ENCODE measurements around the gene FUT8. TPM values are rescaled to one million over a fixed set of nuclear protein-coding genes. Genes with fewer than 3 reads are reported as not detected.
"Not testable (repeated sequence)": the region's sequence is repeated elsewhere in the genome, so short reads cannot be mapped to it uniquely, and the experiment has no call there.

Gene FUT8
- total RNA-seq, 2 donors from 2014 or later = 13.4 to 14.8 TPM

DNA sequence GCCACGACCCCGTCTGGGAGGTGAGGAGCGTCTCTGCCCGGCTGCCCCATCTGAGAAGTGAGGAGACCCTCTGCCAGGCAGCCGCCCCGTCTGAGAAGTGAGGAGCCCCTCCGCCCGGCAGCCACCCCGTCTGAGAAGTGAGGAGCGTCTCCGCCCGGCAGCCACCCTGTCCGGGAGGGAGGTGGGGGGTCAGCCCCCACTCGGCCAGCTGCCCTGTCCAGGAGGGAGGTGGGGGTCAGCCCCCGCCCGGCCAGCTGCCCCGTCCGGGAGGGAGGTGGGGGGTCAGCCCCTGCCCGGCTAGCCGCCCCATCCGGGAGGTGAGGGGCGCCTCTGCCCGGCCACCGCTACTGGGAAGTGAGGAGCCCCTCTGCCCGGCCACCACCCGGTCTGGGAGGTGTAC, 221.1 kb downstream of the FUT8 start:
- intact Hi-C loops (cut with DNase I); ATAC-seq; DNase-seq: not testable (repeated sequence)

DNA sequence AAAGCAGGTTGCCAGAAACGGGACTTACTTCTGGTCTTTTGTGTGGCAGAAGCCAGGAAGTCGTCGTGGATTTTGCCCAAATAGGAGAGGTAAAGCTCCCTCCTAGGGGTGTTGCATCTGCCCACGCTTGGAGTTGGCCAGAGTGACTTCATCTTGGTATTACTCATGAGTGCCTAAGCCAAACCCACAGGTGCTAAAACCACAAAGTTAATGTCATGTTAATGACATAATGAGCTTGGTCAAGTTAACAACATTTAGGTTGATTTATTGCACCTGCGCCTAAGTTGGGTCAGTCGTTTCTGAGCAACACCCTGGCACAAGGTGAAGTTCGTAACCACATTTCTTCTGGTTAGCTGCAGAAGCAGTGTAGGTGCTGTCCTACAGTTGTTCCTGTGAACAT, 225.2 kb downstream of the FUT8 start:
- no peak for ATAC-seq

DNA sequence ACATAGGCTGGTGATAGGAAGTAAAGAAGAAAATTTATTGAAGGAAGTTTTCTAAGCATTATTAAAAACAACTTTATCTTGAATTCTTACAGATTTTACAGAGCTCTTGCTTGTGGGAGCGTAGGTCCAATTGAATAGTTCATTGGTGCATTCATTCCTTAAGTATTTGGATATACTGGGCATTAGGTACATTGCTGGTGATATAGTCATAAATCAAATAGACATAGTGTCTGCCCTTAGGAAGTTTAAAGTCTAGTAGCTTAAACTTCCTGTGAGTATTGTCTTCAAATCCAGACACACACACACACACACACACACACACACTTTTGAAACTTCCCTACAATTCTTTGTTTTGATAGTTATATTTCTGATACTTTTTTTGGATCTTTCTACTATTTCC, 226.7 kb downstream of the FUT8 start:
- ATAC-seq (no peak), DNase-seq (no peak)
- intact Hi-C loops (cut with DNase I) = no loop called here

More for the DNA sequence above, 225.2 kb downstream of the FUT8 start:
- no peak for DNase-seq
- intact Hi-C loops (cut with DNase I) = no loop called here

DNA sequence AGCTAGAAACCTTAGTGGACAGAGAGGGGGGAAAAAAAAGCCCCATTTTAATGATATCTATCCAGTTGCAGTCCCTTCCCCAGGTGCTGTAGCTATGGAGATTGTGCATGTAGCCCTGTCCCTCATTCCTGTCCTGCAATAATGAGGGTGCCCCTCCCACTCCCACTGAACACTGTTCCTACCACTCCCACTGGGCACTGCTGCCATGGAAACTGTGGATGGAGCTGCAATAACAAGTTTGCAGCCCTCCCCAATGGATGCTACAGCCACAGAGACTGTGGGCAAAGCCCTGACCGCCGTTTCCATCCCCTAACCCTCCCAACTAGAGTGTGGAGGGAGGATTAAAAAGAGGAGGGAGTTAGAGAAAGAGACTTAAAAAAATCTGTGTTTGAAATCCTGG, 238.3 kb downstream of the FUT8 start:
- DNase-seq = no peak
- intact Hi-C loops (cut with DNase I) = no loop called here
- ATAC-seq = no peak

DNA sequence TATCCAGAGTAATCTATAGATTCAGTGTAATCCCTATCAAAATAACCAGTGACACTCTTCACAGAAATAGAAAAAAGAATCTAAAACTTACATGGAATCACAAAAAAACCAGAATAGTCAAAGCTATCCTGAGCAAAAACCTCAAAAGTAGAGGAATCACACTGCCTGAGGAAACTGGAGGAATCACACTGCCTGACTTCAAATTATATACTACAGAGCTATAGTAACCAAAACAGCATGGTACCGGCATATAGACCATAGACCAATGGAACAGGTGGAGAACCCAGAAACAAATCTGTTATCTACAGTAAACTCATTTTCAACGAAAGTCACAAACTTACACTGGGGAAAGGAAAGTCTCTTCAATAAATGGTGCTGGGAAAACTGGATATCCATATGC, 244.0 kb downstream of the FUT8 start:
- DNase-seq (no peak), ATAC-seq (no peak)
- intact Hi-C loops (cut with DNase I) = no loop called here

DNA sequence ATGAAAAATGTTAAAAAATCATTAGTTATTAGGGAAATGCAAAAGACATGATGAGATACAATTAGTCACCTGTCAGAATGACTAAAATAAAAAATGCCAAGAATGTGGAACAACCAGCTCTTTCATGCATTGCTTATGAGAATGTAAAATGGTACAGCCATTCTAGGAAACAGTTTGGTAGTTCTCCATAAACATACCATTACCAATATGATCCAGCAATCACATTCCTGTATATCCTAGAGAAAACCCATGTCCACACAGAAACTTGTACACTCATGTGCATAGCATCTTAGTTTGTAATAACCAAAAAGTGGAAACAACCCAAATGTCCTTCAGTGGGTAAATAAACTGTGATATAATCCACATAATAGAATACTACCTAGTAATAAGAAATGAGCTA, 245.7 kb downstream of the FUT8 start:
- intact Hi-C loops (cut with DNase I) = no loop called here
- DNase-seq (no peak), ATAC-seq (no peak)

DNA sequence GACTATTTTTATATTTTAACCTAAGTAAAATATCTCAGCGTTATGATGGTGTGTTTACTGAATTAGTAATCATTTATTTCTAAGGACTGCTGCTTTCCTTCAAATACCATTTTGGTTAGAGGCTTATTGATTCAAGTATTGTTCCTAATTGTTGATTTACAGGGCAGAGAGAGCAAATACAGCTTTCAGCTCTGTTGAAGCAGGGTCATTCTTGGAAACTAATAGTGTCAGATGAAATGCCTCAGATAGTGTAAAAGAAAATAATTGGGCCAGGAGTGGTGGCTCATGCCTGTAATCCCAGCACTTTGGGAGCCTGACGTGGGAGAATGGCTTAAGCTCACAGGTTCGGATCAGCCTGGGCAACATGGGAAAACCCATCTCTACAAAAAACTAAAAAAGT, 249.3 kb downstream of the FUT8 start:
- DNase-seq = no peak
- no peak for ATAC-seq
- intact Hi-C loops (cut with DNase I) = no loop called here

DNA sequence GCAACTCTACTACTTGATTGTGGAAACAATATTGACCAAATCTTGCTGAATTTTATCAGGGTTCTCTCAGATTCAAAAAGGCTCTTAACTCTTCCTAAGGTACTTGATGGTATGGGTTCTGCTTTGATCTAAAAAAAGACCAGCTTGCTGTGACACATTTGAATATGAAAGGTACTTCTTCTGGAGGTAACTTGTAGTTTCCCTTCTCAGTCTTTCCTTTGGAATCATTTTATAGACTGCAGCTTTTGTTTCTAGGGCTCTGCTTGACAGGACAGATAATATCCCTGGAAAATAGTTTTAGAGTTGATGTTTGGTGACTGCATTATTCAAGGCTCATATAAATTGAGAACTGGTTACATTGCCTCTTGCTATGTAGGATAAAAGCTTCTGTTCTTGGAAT, 251.9 kb downstream of the FUT8 start:
- no peak for DNase-seq
- intact Hi-C loops (cut with DNase I) = no loop called here
- no peak for ATAC-seq

DNA sequence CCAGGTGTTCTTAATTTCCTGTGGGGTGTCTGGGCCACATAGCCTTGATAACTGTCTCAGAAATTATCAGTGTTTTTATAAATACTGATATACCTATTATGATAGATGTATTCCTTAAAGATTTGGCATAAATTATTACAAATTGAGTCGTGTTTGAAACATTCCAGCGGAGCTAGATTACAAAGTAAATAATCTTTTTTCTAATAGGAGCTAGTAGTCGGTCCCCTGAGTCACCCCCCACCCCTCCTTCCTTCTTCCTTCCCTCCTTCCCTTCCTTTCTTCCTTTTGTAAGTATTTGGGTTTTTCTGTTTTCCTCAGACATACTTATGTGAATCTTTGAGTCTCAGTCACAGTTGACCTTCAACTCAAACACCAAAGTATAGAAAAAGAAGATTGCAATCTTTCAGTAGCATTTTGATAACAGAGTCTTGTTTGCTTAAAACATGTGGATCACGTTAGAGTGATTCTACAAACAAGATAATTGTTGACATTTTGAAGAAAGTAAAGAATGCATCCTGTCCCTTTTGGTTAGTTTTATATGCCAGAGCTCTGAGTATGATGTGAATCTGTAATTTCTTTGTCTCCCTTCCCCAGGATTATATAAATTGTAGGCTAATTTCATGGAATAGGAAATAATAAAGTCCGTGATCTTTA, 264.0 kb downstream of the FUT8 start:
- DNase-seq (no peak), ATAC-seq (no peak)
- intact Hi-C loops (cut with DNase I) = no loop called here

DNA sequence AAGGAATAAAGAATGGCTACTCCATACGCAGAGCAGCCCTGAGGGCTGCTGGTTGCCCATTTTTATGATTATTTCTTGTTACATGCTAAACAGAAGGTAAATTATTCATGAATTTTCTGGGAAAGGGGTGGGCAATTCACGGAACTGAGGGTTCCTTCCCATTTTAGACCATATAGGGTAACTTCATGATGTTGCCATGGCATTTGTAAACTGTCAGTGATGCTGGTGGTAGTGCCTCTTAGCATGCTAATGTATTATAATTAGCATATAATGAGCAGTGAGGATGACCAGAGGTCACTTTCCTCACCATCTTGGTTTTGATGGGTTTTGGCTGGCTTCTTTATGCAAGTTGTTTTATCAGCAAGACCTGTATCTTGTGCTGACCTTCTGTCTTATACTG, 273.0 kb downstream of the FUT8 start:
- ATAC-seq = no peak

DNA sequence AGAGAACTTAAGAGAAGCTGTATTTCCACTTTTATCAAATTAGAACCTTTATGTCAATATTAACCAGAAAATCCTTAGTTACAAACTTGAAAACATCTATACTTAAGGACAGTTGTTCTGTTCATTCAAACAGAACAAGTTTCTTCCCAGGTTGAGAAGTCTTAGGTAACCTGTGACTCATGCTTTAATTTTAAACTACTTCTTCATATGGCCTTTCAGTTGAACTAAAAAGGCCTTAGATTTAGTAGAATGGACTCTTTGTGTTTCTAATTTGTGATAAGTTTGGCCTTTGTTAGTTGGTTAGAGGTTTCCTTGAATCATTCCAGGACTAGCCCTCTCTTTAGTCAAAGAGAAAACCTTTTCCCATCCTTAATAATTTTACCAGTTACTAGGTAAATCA, 274.2 kb downstream of the FUT8 start:
- ATAC-seq (no peak), DNase-seq (no peak)
- intact Hi-C loops (cut with DNase I) = no loop called here

More for the DNA sequence above, 273.0 kb downstream of the FUT8 start:
- intact Hi-C loops (cut with DNase I) = no loop called here
- DNase-seq = no peak

DNA sequence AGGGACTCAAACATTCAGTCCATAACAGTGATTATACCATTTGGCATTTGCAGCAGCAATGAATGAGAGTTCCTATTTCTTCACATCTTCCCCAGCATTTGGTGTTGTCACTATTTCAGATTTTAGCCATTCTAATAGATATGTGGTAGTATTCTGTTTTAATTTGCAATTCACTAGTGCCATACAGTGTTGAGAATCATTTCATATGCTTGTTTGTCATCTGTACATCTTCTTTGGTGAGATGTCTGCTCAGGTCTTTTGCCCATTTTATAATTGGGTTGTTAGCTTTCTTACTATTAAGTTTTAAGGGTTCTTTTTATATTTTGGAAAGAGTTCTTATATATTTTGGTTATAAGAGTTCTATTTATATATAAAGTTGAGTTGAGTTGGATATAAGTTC, 276.5 kb downstream of the FUT8 start:
- ATAC-seq (no peak), DNase-seq (no peak)
- intact Hi-C loops (cut with DNase I) = no loop called here

DNA sequence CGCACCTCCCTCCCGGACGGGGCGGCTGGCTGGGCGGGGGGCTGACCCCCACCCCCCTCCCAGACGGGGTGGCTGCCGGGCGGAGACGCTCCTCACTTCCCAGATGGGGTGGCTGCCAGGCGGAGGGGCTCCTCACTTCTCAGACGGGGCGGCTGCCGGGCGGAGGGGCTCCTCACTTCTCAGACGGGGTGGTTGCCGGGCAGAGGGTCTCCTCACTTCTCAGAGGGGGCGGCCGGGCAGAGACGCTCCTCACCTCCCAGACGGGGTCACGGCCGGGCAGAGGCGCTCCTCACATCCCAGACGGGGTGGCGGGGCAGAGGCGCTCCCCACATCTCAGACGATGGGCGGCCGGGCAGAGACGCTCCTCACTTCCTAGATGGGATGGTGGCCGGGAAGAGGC, 280.0 kb downstream of the FUT8 start:
- ATAC-seq; DNase-seq; intact Hi-C loops (cut with DNase I): not testable (repeated sequence)

DNA sequence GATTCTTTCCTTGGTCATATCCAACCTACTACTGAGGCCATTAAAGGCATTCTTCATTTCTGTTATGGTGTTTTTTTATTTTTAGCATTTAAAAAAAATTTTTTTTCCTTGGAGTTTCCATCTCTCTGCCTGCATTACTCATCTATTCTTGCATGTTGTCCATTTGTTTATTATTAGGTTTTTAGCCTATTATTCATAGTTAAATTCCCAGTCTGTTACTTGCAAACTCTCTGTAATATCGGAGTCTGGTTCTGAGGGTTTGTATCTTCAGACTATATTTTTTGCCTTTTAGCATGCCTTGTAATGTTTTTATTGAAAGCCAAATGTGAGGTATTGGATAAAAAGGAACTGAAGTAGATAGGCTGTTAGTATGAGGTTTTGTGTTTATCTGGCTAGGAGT, 284.3 kb downstream of the FUT8 start:
- ATAC-seq = no peak
- DNase-seq = no peak
- intact Hi-C loops (cut with DNase I) = no loop called here

DNA sequence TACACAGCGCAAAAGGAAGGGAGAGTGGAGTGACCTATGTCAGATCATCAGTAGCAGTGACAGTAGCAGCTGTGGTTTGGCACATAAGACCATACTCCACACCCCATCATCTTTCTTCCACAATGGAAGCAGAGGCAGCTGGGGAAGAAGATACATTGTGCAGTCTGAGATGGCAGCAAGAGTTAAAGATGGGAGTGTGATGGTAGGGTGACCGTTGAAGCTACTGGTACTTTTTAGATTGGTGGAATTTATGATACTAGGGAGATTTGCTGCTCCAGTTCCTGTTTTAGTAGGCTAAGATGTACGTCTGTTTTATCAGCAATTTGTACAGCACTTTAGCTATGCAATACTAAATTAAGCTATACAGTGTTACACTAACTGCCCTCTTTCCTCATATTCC, 291.0 kb downstream of the FUT8 start:
- intact Hi-C loops (cut with DNase I) = no loop called here
- ATAC-seq = no peak

DNA sequence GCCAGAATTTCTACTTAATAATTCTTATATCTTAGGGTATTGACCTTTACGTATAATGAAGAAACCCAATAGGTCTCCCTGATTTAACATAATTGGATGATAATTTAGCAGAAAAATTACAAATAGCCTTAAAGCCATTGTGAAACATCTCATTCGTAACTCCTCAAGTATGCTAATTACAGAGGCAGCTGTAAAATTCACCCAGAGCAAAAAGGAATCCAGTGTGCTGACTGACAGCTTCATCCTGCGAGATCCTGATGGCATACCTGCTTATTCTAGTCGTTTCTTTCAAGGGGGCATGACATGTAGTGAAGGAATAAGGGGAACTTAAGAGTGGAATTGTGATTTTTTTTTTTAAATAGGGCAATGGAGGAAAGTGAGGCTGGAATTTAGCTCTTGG, 291.5 kb downstream of the FUT8 start:
- DNase-seq (no peak), ATAC-seq (no peak)
- intact Hi-C loops (cut with DNase I) = no loop called here

More for the DNA sequence above, 291.0 kb downstream of the FUT8 start:
- DNase-seq = no peak

DNA sequence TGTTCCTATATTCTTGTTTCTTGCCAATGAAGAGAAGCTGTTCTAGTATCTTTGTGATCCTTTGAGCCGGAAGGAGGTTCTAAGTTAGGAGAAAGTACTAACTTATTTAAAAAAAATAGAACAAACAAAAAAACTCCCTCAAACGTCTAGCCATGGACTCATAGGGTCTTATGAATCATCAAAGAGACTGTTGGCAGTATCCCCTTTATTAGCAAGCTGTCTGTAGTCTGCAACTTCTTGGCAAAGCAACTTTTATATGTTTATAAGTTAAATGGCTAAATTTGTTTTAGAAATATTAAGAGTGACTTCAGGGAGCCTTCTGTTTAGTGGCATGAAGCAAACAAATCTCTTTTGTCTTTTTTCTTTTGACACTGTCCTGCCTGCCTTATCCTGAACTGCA, 291.9 kb downstream of the FUT8 start:
- ATAC-seq (peak in 1 of 2 donors; percentile 72), DNase-seq (no peak)
- intact Hi-C loops (cut with DNase I) = no loop called here

DNA sequence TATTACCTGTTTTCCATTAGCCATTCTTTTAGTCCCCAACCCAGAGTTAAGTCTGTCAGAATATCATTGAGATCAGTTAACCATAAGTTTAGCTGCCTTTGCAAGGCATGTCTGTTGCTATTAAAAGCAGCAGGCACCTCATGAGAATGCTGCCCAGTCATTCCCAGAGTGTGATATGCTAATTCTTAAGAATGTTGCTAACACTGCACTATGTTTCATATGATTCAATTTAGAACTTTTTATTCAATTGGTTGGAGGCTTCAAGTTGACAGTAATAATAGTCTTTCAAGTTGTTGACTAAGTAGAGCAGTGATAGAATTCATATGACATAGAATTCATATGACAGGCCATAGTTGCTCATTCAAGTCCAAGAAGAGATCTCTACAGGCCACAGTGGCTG, 292.3 kb downstream of the FUT8 start:
- DNase-seq = no peak
- intact Hi-C loops (cut with DNase I) = no loop called here
- peak; percentile 38 to 65 for ATAC-seq

DNA sequence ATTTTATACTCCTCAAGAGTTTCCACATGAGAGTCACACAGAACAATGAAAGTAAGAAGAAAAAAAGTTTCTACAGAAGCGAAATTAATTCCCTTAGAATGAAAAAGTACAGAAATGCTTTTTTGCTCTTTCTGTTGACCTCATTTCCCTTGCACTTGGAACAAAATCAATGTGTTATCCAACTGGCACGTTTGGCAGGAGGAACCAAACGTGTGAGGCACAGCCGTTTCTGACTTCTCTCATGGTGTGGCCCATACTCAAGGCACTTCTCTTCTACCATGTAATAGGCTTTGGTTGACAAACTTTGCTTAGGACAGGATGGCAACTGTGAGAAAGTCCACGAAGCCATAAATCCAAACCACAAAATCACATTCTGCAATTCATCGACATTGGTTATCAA, 297.0 kb downstream of the FUT8 start:
- DNase-seq (no peak), ATAC-seq (no peak)
- intact Hi-C loops (cut with DNase I) = no loop called here

DNA sequence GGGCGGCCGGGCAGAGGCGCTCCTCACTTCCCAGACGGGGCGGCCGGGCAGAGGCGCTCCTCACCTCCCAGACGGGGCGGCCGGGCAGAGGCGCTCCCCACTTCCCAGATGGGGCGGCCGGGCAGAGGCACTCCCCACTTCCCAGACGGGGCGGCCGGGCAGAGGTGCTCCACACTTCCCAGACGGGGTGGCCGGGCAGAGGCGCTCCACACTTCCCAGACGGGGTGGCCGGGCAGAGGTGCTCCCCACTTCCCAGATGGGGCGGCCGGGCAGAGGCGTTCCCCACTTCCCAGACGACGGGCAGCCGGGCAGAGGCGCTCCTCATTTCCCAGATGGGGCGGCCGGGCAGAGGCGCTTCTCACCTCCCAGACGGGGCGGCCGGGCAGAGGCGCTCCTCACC, 304.3 kb downstream of the FUT8 start:
- ATAC-seq; intact Hi-C loops (cut with DNase I); DNase-seq: not testable (repeated sequence)

DNA sequence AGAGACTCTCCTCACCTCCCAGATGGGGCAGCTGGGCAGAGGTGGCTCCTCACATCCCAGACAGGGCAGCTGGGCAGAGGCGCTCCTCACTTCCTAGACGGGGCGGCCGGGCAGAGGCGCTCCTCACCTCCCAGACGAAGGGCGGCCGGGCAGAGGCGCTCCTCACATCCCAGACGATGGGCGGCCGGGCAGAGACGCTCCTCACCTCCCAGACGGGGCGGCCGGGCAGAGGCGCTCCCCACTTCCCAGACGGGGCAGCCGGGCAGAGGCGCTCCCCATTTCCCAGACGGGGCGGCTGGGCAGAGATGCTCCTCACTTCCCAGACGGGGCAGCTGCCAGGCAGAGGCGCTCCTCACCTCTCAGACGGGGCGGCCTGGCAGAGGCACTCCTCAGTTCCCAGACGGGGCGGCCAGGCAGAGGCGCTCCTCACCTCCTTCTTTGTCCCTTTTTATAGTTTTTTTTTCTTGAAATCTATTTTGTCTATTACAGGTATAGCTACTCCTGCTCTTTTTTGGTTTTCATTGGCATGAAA, 304.9 kb downstream of the FUT8 start:
- DNase-seq; intact Hi-C loops (cut with DNase I); ATAC-seq: not testable (repeated sequence)

Measured in left cardiac atrium (tissue), 4 donors.